GM18858 (cell line): ENCODE results near the gene SWSAP1.
"Not testable (repeated sequence)": the region's sequence is repeated elsewhere in the genome, so short reads cannot be mapped to it uniquely, and the experiment has no call there.

ENCODE experiments used
- ATAC-seq: cut with Tn5 transposase; IDR thresholded peaks from one replicate; pipeline ENCODE4 v1.9.1; 2021; ENCODE audit not compliant: unreplicated experiment

Gene SWSAP1, protein sequence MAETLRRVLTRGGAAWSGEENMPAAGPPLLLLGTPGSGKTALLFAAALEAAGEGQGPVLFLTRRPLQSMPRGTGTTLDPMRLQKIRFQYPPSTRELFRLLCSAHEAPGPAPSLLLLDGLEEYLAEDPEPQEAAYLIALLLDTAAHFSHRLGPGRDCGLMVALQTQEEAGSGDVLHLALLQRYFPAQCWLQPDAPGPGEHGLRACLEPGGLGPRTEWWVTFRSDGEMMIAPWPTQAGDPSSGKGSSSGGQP

GRCh38 chr19:11374433-11375142 is at the start of gene SWSAP1:
Gene SWSAP1 (plus strand): TSS chr19:11374666. CDS start chr19:11374681, 15 bp downstream.
- peak; percentile 69 for ATAC-seq

GRCh38 chr19:11324748-11325389 is 49.6 kb upstream of the SWSAP1 start:
- no peak for ATAC-seq

- ATAC-seq = no peak
These were observed 48.9 kb upstream of the SWSAP1 start for GRCh38 chr19:11325544-11325943.

DNA sequence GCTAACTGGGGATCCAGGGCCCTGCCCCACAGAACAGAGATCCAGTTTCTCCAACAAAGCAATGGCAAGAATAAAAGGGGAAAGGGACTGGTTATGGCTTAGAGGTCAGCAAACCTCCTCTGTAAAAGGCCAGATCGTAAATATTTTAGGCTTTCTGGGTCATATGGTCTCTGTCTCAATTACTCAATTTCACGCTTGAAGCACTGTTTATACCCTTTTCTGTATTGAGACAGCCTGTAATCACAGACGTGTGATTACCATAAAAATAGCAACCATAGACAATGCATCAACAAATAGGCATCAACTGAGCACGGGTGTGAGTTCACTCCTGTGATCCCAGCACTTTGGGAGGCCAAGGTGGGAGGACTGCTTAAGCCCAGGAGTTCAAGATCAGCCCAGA is 44.3 kb upstream of the SWSAP1 start:
- no peak for ATAC-seq

DNA sequence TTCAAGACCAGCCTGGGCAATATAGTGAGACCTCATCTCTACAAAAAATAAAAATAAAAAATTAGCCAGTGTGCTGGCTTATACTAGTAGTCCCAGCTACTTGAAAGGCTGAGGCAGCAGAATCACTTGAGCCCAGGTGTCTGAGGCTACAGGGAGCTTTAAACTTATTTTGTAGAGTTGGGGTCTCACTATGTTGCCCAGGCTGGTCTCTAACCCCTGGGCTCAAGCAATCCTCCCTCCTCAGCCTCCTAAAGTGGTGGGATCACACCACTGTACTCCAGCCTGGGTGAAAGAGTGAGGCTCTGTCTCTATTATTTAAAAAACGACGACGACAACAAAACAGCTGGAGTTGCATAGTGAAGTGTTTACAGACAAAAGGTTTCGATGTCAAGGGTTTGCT is 43.0 kb upstream of the SWSAP1 start:
- no peak for ATAC-seq

- ATAC-seq = no peak
These were observed 41.6 kb upstream of the SWSAP1 start for GRCh38 chr19:11332822-11333221.

- ATAC-seq = not testable (repeated sequence)
These were observed 40.6 kb upstream of the SWSAP1 start for GRCh38 chr19:11333838-11334237.

DNA sequence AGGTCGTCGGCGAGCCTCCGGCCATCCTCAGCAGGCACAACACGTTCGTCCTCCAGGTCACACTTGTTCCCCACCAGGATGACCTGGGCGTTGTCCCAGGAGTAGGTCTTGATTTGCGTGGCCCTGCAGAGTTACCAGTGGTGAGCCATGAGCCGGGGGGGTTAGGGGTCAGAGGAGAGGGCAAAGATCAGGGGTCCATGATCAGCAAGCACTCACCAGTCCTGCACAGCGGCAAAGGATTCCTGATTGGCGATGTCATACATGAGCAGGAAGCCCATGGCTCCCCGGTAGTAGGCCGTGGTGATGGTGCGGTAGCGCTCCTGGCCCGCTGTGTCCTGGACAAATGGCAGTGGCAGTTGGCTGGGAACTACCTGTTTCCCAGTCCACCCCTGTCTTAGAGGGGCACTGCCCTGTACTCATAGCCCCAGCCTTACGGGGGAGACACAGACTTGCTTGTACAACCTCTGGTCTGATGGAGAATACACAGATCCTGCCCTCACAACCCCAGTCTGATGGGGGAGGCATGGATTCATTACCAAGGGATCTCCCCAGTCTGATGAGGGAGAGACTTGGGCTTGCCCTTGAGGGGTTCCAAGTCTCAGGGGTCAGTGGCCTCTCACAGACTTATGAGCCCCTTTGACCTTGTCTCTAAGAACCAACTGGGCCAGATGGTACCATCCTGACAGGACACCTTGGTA is 38.9 kb upstream of the SWSAP1 start:
- ATAC-seq = no peak

DNA sequence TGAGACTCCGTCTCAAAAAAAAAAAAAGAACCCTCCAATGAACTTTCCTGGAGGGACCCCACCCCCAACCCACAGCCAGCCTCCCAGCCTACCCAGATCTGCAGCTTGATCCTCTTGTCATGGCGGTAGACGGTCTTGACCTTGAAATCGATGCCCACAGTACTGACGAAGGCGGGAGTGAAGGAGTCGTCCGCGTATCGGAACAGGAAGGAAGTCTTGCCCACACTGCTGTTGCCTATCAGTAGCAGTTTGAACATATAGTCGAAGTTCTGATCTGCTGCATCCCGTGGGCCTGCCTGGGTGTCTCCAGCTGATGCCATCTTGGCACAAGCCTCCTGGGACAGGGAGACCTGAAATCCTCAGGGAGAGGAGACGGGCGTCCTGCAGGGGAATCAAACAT is 37.4 kb upstream of the SWSAP1 start:
- no peak for ATAC-seq

DNA sequence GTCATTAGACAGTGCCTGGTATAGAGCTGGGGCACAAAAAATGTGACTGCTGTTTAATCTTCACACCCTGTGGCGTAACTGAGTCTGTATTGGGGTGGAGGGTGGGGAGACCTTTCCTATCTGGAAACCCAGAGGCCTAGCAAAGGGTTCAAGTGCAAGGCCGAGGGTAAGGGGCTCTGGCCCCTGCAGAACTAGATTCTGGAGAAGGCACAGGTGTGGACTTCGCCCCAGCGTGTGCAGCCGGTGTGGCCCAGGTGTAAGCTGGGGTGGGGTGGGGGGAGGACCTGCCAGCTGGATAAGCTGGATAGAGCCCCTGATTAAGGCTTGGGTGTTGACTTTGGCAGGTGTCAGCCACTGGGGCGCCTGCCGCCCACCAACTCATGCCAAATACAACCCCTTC is 36.3 kb upstream of the SWSAP1 start:
- ATAC-seq = no peak

- no peak for ATAC-seq
These were observed 35.8 kb upstream of the SWSAP1 start for GRCh38 chr19:11338569-11339253.

DNA sequence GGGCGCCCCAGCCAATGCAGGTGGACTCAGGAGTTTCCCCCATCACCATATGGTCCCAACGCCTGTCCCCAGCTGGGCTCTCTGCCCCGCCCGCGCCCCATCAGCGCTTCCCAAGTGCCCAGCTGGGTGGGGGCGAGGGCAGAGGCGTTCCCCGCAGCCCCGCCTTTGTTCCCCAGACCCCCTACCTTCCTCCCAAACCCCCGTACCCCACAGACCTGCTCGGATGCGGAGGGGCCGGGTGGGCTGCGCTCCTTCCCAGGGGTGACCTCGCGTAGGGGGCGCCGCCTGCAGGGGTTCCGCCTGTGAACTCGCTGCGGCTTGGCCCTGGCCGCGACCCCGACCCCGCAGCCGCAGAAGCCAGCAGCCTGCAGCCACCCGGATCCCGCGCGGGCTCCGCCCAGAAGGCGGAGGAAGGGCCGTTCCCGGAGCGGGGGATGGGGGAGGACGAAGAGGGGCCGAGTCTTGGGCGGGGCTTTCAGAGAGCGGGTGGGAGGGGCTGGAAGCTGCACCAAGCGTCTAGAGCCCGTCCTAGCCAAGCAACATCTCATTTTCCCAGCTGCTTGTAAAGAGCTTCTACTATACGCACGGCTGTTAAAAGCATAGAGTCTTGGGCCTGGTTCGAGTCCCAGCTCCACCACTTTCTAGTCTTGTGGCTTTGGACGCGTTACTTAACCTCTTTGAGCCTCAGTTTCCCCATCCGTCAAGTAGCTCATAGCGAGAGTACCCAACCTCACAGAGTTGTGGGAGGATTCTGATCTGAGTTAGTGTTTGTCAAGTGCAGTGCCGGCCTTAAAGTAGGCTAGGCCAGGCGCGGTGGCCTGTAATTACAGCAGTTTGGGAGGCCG is 35.0 kb upstream of the SWSAP1 start, which contains the start of gene RAB3D:
Gene RAB3D, minus strand, starts transcription at position 404 of the 845 bp plus-strand sequence. CDS start 2,258 bp downstream, outside the sequence.
- ATAC-seq = no peak

- ATAC-seq = not testable (repeated sequence)
These were observed 34.4 kb upstream of the SWSAP1 start for GRCh38 chr19:11340099-11340467.

GRCh38 chr19:11342429-11342828 is 32.0 kb upstream of the SWSAP1 start:
- ATAC-seq = no peak

GRCh38 chr19:11345122-11345803 is 29.2 kb upstream of the SWSAP1 start:
- ATAC-seq = no peak

- peak; percentile 76 for ATAC-seq
These were observed 28.1 kb upstream of the SWSAP1 start, which contains the start of the genes CCDC159 and TMEM205 for GRCh38 chr19:11346104-11346940. Gene CCDC159 (plus strand): TSS chr19:11346519. CDS start chr19:11346607, 88 bp downstream. Gene TMEM205 (minus strand): TSS chr19:11346268. CDS start chr19:11345619, 649 bp downstream.

GRCh38 chr19:11347546-11348039 is 26.9 kb upstream of the SWSAP1 start:
- ATAC-seq = no peak

DNA sequence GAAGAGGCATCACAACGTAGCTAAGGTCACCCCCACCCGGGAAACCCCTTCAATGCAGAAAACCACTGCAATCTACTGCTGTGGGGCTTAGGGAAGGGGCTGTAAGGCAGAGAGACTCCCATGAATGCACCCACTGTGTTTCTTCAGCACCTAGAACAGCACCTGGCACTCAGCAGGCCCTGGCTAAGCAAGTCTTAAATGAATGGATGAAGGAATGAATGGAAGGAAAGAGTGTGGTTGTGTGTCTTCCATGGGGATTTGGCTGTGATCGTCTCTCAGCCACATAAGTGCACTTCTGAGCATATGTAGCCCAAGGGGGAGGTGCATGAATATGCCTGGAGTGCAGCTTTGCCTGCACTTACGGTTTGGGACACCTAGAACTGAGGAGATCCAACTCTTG is 25.3 kb upstream of the SWSAP1 start:
- ATAC-seq = no peak
